ENCODE results near the gene HEMK1.

HEMK1 gene

DNA sequence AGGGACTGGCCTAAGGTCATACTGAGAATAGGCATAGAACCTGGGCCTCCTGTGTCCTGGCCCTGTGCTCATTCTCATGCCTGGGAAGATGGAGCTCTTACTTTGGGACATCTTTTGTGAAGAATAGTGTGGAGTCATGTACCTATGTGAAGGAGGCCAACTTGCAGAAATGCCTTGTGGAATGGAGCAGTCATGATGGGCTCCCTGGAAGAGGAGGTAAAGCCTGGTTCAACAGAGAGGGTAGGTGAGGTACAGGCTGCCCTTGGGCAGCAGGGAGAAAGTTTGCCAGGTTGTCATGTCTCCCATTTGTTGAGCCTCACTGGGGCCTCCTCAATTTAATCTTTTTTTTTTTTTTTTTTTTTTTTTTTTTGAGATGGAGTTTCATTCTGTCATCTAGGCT is 65.7 kb downstream of the HEMK1 start:
- DNase-seq (ENCODE audit: low spot score), result no peak

DNA sequence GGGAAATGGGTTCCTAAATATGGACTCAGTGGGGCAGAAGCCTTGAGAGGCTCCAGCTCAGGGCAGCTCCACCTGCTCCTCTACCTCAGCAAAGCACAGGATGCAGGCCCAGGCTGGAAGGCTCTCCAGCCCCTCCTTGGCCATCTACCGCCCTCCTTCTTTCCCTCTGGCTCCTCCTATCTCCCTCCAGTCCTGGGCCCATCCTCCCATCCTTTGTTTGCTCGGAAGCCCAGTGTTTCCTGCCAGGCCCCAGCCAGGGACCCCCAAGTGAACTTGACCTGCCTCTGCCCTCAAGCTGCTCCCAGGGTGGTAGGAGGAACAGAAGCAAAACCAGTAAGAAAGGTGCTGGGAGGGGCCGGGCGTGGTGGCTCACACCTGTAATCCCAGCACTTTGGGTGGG is 67.7 kb downstream of the HEMK1 start:
- DNase-seq (ENCODE audit: low spot score), result no peak

DNA sequence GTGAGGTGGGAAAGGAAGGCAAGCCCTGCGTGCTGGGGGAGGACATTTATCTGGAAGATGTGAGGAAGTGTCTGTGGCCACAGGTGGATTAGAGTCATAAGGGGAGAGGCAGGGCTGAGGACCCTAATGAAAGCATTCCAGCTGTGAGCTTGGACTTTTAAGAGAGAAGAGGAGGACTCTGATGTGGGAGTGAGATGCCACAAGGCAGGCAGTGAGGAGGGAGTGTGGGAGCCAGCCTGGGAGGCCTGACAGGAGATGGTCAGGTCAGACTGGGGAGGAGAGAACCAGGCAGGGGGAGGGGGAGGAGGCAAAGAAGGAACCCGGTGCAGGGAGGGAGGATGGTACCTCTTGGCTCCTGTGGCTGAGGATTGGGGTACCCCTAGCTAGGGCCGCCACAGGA is 68.6 kb downstream of the HEMK1 start:
- no peak for DNase-seq (ENCODE audit: low spot score)

DNA sequence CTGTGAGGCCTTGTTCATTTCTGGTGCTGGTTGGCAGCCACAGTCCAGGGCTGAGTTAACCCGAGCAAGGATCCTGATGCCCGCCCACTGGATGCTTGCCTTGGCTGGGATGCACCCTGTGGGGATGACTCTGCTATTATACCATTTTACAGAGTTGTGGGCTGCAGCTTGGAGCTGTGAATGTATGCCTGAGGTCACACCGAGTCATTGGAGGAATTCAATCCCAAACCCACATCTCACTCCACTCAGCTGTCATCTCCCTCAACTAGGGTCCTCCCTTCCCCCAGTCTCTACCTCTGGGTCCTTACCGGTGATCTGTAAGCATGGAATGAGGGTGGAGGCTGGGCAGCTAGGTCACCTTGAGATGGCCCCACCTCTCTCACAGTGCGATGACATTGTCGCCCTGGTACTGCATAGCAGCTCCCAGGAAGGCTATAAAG is 69.8 kb downstream of the HEMK1 start:
- no peak for DNase-seq (ENCODE audit: low spot score)

DNA sequence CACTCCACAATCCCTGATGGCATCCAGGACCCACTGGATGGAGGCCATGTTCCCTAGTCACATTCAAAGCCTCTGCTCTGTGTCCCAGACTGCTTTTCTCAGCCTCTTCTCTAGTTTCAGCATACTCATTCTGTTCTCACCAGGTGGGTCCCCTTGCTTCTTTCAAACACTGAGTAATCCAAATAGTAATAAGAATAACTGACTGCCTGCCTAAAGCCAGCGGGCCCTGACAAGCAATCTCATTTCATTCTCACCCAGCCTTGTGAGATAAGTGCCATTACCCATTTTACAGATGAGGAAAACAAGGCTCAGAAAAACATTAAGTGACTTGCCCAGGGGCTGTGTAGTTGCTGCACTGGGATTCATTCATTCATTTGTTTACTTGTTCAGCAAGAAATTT is 73.1 kb downstream of the HEMK1 start:
- no peak for DNase-seq (ENCODE audit: low spot score)

DNA sequence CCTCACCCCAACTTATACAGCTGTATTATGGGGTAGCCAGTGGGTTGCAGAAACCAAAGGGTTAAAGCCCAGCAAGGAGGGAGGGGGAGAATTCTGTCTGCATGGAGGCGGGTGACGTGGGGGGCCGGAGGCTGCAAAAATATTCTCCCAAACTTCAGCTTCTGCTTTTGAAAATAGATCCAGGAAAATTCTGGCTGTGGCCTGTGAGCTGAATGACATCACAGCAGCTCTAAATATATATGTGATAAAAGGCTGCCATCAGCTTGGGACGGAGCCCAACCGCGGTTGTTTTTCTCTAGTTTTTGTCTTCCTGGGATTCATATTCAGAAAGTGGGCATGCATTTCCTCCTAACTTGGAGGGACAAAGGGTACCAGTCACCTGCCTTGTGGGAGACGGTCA is 75.2 kb downstream of the HEMK1 start:
- DNase-seq (ENCODE audit: low spot score), result no peak

DNA sequence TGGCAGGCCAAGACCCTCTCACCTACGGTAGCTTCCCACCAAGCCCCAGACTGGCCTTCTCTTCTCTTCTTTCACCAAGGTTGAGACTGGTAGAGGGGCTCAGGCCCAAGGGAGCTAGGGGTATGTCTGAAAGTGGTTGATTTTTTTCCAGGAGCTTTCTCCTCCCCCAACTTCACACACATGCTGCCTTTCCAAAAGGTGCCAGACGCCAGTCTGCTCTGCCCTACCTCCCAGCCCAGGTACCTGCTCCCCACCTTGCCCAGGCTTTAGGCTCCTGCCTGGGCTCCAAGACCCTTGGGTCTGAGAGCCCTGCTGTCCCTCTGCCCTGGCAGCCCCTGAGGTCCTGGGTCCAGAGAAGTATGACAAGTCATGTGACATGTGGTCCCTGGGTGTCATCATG is 76.1 kb downstream of the HEMK1 start:
- no peak for DNase-seq (ENCODE audit: low spot score)

Data from SK-N-DZ (cell line).